SHP77 treated with DMSO at 0.1 percent for 48 hours (cell line): ENCODE results near the gene KRTAP17-1.

Experiments
- DNase-seq: peaks from one replicate; lab custom pipeline; 2025; lab: John Stamatoyannopoulos, UW

Gene KRTAP17-1

DNA sequence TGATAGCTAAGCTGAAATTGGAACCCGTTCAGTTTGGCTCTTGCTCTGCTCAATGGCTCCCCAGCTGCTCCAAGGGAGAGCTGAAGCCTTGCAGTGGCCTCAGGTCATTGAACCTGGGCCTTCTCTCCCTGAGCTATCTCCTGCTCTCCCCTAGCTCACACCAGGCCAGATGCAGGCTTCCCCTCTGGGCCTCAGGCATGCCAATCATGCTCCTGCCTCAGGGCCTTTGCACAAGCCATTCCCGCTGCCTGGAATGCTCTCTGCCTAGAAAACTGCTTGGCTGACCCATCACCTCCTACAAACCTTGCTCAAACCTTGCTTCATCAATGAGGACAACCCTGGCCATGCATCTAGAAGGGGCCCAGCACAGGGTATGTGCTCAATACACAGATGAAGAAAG, 16.7 kb upstream of the KRTAP17-1 start:
- no peak for DNase-seq

DNA sequence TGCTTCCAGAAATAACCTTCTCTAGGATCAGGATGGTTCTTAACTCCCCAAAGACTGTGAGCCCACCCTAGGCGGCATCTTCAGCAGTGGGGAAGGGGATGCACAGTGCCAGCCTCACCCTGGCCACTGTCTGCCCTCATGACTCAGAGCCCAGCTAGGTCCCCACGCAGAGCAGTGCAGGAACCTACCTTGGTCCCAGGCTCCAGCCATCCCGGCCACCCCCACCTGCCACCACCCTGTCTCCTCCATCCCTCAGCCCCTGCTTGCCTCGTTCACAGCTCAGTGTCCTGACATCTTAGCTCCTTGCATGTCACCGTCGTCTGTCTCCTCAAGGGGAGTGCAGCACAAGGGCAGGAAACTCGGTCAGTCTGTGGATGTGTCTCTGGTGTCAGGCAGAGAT, 16.1 kb upstream of the KRTAP17-1 start:
- DNase-seq: no peak

DNA sequence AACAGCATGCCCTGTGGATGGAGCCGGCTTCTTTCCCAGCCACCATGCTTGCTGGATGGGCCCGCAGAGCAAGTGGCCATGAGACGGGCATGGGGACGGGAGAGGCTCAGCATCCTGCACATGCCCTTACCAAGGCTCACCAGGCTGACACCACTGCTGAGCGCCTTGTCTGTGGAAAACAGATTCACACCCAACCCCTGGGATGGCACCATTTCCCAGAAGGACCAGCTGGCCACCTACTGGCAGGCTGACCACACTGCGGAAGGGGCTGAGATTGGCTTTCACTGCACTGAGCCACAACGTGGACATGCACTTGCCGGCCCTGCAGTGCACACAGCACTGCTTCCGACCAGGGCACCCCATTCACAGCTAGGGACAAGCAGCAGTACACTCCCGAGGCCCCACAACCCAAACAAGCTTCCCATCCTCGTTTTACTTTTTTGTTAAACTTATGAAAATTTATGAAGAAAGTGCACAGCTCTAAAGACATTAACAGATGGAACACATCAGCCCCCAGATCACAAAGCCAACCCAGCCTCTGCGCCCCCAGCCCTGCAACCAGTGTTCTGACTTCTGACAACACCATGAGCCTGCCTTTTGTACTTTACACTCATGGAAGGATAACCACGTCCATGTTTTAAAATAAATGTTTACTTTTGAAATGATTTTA, 13.9 kb upstream of the KRTAP17-1 start:
- no peak for DNase-seq

DNA sequence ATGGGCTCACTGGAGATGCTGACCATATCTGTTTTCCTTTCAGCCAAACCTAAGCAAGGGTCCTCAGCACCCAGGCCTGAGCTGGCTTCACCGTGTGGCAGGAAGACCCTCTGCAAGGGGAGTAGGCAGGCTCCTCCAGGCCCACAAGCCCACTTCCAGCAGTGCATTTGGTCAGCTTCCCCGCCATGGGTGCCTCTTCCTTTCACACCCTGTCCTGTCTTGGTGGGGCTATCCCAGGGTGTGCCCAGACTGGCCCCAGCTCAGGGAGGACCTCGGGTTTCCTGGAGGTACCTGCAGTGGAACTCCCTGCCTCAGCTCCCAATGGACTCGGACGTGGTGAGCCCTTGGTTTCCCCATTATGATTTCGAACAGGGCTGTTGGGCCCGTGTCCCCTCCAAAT, 12.7 kb upstream of the KRTAP17-1 start:
- DNase-seq: no peak

DNA sequence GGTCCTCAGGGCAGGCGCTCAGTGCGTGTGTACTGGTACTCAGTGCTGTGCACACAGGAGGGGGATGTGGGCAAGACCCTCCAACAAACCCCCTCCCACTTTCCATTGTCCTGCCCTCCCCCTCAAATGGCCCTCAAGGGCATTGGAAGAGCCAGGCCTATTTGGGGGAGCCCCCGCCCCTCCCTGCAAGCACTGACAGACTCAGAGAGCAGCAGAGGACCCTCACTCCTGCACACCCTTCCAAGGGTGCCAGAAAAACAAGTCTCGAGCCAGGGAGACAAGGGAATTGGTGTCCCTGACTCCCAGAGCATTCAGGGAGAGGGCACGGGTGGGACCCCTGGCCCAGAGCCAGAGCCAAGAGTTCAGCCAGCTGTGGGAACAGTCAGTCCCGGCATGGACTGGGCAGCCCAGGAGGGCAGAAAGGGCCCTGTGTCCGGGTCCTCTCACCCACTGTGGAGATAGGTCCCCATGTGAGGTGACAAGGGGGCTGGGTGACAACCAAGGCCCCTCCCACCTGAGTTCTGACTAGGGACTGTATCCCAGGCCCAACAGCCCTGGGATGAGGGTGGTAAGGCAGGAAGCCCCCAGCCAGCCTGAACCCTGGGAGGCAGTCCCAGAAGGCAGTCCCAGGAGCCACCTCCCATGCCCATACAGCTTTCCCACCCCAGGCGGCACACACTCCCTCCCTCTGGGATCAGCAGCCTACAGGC, 12.1 kb upstream of the KRTAP17-1 start:
- DNase-seq: no peak

DNA sequence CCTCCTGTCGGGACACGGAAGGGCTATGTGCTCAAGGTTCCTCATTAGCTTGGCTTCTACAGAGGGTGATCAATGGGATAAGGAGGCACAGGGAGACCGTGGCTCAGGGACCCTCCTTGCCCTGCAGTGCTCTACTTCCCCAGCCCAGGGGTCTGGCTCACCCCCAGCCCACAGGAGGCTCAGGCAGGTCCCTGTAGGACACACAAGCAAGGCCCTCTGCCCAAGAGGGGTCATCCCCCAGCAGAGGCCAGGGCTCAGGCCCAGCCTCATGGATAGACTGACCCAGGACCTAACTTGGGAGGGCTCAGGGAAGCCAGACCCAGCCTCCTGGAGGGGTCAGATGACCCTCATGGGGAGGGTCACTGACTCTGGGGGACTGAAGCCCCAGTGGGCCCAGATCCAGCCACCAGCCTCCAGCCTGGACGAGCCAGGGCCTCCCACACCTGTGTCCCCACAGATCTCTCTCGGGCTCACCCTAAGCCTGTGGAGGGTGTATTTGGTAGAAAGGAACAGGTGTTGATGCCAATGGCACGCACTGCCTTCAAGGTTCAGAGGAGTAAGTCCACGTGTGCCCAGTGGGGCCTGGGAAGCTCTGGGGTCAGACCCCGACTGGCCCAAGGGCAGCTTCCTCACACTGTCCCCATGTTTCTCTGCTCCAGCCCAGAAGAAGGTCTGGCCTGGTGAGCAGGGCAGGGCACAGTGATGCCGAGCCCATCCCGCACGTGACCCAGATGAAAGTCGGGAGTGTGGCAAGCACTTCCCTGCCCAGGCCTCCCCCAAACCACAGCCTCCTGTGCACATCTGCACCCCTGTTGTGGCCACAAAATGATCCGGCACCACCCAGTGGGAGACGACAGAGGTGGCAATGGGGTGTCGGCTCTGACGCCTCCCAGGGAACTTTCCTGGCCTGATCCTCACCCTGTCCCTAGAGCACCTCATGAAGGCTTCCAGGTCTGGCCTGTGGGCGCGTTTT, 10.9 kb upstream of the KRTAP17-1 start:
- no peak for DNase-seq

DNA sequence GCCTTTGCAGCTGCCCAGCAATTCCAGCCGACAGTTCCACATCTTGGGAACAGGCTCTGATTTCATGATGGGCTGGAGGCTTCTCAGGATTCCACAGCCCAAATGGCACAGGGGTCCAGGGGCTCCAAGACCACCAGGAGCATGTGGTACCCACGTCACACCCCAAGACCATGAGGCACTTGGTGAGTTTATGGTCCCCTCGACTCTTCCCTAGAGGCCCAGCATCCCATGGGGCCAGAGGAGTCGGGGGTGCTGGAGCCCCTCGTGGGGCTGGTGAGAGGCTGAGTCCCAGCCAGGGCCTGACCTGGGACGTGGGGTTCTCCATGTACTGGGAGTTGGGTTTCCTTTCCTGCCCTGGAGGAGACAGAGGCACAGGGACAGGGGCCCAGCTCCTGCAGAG, 10.1 kb upstream of the KRTAP17-1 start:
- no peak for DNase-seq

DNA sequence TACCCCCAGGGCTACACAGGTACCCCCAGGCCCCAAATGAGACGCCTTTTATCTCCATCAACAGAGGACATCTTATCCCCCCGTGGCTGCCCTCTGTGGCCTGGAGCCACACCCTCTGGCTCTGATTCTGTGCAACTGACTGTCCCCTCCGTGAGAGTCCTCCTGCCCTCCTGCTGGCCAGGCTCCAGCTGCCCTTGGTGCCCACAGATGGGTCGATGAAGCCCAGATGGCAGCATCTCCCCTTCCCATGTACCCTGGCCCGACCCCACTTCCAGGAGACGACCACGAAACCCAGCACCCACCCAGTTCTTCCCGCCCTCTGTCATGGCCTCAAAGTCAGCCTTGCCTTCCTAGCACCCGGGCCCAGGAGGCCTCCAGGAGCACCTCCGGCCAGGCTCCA, 9.6 kb upstream of the KRTAP17-1 start:
- DNase-seq: no peak

DNA sequence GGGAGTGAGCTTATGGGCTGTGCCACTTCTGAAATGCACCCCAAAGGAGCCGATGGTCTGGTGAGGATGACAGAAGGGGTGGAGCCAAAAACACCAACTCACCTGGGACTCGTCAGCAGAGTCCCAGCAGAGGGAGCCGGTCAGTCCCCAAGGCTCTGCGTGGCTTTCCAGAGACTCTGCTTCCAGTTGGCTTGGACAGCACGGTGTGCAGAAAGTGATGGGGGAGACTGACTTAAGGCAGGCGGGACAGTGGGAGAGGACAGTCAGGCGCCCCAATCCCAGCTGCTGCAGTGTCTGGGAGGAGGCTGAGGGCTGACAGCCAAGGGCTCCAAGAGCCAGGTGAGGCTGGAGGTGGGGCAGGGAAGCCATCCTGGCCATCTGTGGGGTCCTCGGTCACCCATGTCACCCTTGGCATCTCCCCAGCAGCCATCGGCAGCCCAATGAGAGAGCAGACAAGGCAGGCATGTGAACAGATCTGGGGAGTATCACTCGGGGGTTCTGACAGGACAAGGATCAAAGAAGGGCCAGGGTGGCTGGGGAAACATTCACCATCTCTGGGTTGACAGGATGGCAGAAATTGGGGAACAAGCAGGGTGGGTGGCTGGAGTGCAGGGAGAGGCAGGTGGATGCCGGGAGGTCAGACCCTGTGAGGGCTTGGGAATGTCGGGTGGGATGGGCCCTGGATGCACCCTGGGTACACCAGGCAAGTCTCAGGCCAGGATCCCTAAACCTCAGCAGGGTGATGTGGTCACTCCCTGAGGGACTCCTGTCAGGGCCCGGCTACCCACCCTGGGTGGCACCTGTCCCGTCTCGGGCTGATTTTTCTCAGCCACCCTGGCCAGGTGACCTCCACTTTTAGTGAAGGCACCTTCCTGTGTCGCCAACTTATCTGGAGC, 8.9 kb upstream of the KRTAP17-1 start:
- DNase-seq: no peak

DNA sequence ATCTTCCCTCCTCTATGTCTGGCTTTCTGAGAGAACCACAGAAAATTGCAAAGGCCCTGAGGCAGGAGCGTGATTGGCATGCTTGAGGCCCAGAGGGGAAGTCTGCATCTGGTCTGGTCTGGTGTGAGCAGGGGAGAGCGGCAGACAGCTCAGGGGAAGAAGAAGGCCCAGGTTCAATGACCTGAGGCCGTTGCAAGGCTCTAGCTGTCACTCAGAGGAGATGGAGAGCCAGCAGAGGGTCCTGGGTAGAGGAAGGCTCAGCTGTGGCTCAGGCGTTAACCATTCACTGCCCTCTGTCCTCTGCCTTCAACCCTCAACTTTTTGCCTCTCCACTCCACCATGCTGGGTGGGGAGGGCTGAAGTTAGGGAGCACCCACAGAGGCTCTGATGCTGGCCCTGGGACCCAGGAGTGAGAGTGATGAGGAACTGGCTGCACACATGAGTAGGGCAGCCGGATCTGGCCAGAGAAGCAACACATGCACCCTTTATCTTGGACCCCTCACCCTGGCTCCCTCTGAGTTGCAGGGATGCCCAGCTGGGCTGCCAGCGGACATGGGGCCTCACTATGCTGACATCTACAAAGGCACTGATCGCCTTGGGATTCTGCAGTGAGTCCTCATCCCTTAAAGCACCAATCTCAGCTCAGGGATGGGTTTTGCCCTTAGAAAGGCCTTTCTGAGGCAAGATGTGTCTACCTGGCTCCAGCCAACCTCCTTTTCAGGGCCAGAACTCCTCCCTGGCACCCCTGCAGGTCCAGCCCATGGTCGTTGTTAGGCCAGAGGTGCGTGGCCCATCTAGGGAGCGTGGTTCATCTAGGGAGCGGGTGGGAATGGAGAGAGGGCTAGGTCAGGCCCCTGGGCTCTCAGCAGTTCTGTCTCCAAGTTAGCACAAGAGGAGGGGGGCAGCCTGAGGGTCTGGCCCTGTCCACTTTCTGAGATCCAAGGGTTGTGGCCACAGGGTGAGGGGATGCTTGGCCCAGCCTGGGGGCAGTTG, 7.7 kb upstream of the KRTAP17-1 start:
- DNase-seq: no peak

DNA sequence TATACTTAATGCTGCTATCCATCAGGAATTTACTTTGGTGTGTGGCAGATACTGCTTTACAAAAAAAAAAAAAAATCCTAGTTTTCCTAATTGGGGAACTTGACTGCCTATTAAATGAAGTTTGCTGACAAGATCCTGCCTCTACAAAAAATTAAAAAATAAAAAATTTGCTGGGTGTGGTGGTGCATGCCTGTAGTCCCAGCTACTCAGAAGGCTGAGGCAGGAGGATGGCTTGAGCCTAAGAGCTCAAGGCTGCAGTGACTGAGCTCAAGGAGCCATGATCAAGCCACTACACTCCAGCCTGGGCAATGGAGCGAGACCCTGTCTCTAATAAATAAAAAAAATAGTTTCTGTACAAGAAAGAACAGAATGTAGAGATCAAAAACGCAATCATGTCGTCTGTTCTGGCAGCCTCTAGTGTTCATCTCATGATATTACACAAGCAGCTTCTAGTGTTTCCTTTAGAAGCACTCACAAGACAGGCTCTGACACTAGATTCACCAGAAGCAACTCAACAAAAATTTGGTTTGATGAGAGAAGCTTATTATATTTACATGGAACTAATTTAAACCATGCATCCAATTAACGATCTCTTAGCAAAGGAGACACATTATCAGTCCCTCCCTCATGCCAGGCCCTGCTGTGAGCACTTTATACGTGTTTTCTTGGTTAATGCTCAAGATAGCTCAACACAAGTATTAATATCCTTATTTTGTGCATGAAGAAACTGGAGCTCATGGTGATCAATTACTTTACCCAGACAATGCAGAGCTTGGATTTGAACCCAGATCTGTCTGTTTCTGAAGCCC, 6.8 kb upstream of the KRTAP17-1 start:
- DNase-seq: no peak

DNA sequence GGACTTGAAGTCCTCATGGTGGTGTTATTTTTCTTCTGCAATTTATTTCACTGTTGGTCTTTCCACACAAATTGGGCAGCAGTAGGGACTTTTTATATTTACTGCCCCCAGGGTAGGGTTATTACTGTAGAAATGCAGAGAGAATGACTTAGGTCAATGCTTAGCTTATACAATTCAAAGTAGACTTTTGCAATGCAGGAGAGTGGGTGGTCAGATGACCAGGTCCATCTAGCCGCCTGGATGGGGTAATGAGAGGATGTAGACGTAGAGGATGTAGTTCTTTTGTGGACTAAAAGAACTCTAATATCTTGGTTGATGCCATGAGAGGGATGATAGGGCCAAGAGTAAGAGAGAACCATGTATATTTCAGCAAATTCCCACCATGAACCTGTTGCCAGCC, 2.7 kb upstream of the KRTAP17-1 start:
- DNase-seq: no peak

DNA sequence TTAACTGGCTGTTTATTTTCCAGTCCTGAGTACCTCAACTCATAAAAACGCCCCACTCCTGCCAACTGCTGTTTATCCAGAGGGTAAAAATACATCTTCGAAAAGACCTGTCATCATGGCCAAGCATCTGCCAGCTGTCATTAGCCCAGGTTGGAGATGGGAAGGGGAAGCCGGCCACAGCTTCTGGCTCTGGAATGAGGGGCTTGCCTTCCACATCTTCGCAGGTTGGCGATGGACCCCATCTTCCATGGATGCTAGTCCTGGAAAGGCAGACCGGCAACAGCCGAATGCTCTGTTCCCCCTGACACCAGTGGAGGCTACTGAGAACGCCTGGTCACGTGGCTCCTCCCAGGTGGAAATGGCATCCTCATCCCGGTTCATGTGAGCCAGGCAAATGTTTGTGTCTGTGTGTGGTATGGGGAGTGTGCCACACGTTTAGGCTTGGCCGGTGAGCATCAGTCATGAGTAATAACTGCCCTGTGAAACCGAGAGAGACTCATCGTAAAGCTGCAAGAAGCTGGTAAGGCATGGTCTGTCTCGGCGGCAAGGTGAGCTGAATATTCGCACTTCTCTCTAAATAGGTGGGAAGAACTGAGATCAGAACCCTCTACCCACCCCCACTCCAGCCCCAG, 420 bp upstream of the KRTAP17-1 start:
- DNase-seq: no peak

DNA sequence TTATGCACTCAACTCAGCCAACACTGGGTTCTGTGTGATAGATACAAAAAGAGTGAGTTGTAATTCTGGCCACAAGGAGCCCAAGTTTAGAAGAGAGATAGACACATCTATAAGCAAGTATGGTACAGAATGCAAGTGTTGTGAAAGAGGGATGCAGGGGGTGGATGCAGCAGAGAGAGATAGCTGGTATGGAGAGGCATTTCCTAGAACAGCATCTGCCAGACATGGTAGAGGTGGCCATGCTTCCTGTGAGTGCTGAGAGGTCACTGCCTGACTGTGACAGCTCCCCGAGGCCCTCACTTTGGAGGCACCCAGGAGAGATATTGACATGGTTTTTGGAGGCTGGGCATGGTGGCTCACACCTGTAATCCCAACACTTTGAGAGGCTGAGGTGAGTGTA, 4.4 kb downstream of the KRTAP17-1 start:
- no peak for DNase-seq

DNA sequence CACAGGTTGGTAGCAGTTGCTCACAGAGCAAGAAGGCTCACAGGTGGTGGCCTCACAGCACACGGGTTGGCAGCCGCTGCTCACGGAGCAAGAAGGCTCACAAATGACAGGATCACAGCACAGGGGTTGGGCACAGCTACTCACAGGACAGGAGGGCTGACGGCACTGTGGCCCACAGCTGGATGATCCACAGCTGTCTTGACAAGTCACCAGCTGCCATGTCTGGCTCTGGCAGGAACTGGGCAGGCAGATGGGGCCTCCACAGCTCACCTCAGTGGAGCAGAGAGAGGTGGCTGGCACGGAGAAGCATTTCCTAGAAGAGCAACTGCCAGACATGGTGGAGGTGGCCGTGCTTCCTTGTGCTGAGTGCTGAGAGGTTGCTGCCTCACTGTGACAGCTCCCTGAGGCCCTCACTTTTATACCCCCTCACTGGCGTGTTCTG, 6.6 kb downstream of the KRTAP17-1 start, which contains the start of gene KRTAP16-1:
Gene KRTAP16-1, minus strand, starts transcription at position 392 of the 442 bp plus-strand sequence. Its CDS starts 56 bp downstream, at position 336.
- no peak for DNase-seq

DNA sequence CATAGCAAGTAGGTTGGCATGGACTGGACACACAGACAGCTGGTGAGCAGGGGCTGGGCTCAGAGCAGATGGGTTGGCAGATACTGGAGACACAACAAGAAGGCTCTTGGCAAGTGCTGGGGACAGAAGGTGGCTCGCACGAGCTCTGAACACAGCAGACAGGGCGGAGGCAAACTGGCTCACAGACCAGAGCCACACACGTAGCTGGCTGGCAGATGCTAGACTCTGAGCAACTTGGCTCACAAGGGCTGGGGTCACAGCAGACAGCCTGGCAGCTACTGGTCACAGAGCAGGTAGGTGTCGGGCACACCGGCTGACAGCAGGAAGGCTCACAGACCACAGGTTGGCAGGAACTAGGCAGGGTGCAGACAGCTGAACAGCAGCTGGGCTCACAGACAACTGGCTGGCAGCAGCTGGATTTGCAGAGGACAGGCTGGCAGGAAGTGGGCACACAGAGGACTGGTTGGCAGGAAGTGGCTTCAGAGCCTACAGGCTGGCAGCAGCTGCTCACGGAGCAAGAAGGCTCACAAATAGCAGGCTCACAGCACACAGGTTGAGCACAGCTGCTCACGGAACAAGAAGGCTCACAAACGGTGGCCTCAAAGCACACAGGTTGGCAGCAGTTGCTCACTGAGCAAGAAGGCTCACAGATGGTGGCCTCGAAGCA, 7.1 kb downstream of the KRTAP17-1 start:
- peak; percentile 4 for DNase-seq

DNA sequence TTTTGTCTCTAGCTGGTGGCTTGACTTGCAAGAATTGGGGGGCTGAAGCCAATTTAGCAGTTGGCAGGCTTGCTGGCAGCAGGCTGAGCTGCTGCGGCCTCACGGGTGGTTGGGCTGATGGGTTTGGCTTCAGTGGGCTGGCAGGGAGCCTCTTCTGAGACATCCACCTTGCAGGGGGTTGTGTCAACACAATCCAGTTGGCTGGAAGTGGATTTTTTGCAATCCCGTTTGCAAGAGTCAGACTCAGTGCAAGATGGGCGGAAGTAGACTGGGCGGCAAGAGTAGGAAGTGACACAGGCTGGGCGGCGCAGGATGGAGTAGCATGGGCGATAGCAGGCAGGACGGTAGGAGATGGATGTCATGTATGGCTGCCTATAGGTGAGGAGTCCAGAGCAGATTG, 7.9 kb downstream of the KRTAP17-1 start:
- DNase-seq: no peak

DNA sequence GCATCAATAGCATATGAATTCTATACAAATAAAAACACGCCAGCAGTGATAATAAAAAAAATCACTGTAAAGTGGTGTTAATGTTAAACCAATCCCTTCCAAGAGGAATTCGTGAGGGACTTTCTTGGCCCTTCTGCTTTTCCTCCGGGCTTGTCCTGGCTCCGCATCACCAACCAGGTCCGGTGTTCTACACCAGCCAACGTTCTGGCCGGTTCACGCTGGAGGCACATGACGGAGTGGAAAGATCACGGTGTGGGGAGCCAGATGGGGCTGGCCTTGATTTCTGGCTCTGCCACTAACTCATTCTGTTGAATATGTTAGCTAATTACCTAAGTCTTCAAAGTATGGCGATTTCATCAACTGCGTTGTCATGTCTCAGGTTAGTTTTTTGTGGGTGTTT, 11.4 kb downstream of the KRTAP17-1 start:
- no peak for DNase-seq
